Cardiac muscle cell (in vitro differentiated cells and primary cell): Measurements from ENCODE around the gene DOCK1. TPM values are rescaled to one million over a fixed set of nuclear protein-coding genes. Genes with fewer than 3 reads are reported as not detected.

Experiments
- DNase-seq, 2 donors: peaks; one replicate each; pipeline versions ENCODE4 v3.0.0 to v3.0.0-alpha.2; 2010 to 2017; ENCODE audit warnings: low read depth in 1 of 2, low spot score in 1 of 2
- H3K27ac ChIP-seq: fragments of 200-600 bp; sonication (generic); 2 replicates; pipeline ENCODE4 v1.5.1; 2016
- H3K27me3 ChIP-seq: fragments of 200-600 bp; sonication (generic); 2 replicates; pipeline ENCODE4 v1.6.0; 2016; ENCODE audit warnings: control low read depth
- H3K36me3 ChIP-seq: fragments of 200-600 bp; sonication (generic); 2 replicates; pipeline ENCODE4 v1.5.1; 2016; ENCODE audit warnings: control low read depth
- H3K4me1 ChIP-seq: fragments of 200-600 bp; sonication (generic); 2 replicates; pipeline ENCODE4 v1.8.1; 2017; ENCODE audit warnings: low read depth, mild to moderate bottlenecking, mixed run types
- H3K4me3 ChIP-seq: fragments of 200-600 bp; sonication (generic); 2 replicates; pipeline ENCODE4 v1.5.1; 2016; ENCODE audit warnings: mild to moderate bottlenecking
- H3K9me3 ChIP-seq: fragments of 200-600 bp; sonication (generic); 2 replicates; pipeline ENCODE4 v1.5.1; 2017; ENCODE audit warnings: low read depth, mild to moderate bottlenecking, control low read depth
- CTCF ChIP-seq: IDR thresholded peaks from 2 replicates; pipeline ENCODE4 v1.5.1; 2012; ENCODE audit warnings: low read depth, mild to moderate bottlenecking, low read length
- polyA plus RNA-seq: library from polyadenylated mRNA; unstranded; fragments of >200 nt; fragmentation: Nextera tagmentation; extraction: Ambion mirVana; gene quantifications from 2 replicates; pipeline ENCODE4 v1.2.1, GENCODE V29; 2016
- total RNA-seq: library from RNA; depleted of rRNA; stranded (reverse); fragments of >200 nt; gene quantifications from 2 replicates; pipeline ENCODE4 v1.2.3, GENCODE V29; 2016

The DOCK1 gene
- total and polyA plus RNA-seq, 2 experiments from 2014 or later = 15.0 to 30.6 TPM

GRCh38 chr10:127198721-127199120 is 293.5 kb downstream of the DOCK1 start:
- no peak for TF ChIP-seq CTCF
- no peak for DNase-seq

GRCh38 chr10:127200646-127201045 is 295.4 kb downstream of the DOCK1 start:
- TF ChIP-seq CTCF = no peak

More at GRCh38 chr10:127198721-127199120, 293.5 kb downstream of the DOCK1 start:
- Histone ChIP-seq H3K4me1 (peaks cover 11% of the 10 kb centered on the region), H3K27me3 (peaks cover 47% of the 10 kb centered on the region), H3K27ac (no peak overlapping the region), H3K36me3 (no peaks in the 10 kb centered on the region), H3K4me3 (no peak overlapping the region), H3K9me3 (no peaks in the 10 kb centered on the region)

GRCh38 chr10:127203067-127203466 is 297.8 kb downstream of the DOCK1 start:
- no peaks in the 10 kb centered on the region for H3K4me1 ChIP-seq
- no peak for DNase-seq
- no peak overlapping the region for H3K27ac ChIP-seq
- no peak overlapping the region for H3K4me3 ChIP-seq
- H3K27me3 ChIP-seq = peaks cover 4% of the 10 kb centered on the region
- TF ChIP-seq CTCF = no peak
- no peaks in the 10 kb centered on the region for H3K36me3 ChIP-seq
- H3K9me3 ChIP-seq = no peaks in the 10 kb centered on the region

More at GRCh38 chr10:127200646-127201045, 295.4 kb downstream of the DOCK1 start:
- Histone ChIP-seq H3K36me3 (no peaks in the 10 kb centered on the region), H3K27me3 (peaks cover 27% of the 10 kb centered on the region), H3K27ac (no peak overlapping the region), H3K4me3 (no peak overlapping the region), H3K9me3 (no peaks in the 10 kb centered on the region), H3K4me1 (peaks cover 3% of the 10 kb centered on the region)
- no peak for DNase-seq

- Histone ChIP-seq H3K27ac (no peak overlapping the region), H3K4me3 (no peak overlapping the region), H3K27me3 (no peaks in the 10 kb centered on the region), H3K36me3 (no peaks in the 10 kb centered on the region), H3K4me1 (no peaks in the 10 kb centered on the region), H3K9me3 (no peaks in the 10 kb centered on the region)
- DNase-seq = peak in 1 of 2 donors; percentile 44
- no peak for TF ChIP-seq CTCF
These were observed 301.9 kb downstream of the DOCK1 start for GRCh38 chr10:127207081-127207480.

GRCh38 chr10:127210936-127211466 is 305.8 kb downstream of the DOCK1 start:
- H3K27ac ChIP-seq = no peak overlapping the region
- no peak overlapping the region for H3K4me3 ChIP-seq
- H3K27me3 ChIP-seq = no peaks in the 10 kb centered on the region
- no peaks in the 10 kb centered on the region for H3K9me3 ChIP-seq
- H3K4me1 ChIP-seq = no peaks in the 10 kb centered on the region
- no peaks in the 10 kb centered on the region for H3K36me3 ChIP-seq
- no peak for TF ChIP-seq CTCF
- DNase-seq = no peak
